DMS53 (cell line): ENCODE measurements around the gene C10orf90.

ENCODE experiments used
- DNase-seq: peaks from one replicate; lab custom pipeline; 2025; lab: John Stamatoyannopoulos, UW

C10orf90 gene

DNA sequence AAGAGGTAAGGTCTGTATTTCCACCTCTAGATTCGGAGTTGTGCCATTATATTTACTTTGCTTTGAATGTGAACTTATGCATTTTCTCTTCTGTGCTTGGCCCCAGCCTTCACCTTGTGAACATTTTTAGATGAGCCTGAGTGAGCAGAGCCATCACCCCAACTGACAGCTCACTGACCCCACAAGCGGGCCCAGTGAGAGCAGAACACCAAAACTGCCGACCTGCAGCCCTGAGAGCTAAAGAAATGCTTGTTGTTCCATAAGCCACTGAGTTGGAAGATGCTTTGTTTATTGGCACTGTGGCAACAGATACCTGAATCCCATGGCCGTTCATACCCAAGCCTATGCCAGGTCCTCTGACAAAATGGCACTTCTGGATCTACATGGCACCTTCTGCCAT, 37.8 kb downstream of the C10orf90 start:
- no peak for DNase-seq

DNA sequence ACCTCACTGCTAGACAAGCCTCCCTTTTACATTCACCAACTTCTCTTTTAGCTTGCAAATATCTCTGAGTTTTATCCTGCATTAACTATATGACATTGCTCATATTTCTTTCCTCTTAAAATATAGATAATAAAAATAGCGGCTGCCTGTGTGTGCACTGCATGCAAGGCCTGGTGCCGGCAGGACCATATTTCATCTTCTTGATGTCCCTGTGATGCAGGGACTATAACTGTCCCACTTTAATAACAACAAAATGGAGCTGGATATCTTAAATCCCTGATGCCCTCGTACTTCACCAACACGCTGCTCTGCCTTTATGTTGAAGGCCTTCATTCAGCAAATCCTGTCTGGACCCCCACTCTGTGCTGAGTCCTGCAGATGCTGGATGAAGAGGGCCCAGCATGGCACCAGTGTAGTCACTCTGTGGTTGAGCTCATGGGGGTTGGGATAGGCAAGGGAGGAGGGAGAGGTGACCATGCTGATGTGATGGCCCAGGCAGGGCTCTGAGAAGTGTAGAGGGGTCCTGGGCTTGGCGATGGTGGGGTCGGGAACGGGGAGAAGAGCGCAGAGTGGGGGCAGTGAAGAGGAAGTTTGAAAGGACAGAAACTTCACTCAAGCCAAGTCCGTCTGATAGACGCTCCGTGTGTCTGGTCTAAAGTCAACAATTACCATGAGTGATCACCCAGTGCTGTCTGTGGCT, 40.4 kb downstream of the C10orf90 start:
- no peak for DNase-seq

DNA sequence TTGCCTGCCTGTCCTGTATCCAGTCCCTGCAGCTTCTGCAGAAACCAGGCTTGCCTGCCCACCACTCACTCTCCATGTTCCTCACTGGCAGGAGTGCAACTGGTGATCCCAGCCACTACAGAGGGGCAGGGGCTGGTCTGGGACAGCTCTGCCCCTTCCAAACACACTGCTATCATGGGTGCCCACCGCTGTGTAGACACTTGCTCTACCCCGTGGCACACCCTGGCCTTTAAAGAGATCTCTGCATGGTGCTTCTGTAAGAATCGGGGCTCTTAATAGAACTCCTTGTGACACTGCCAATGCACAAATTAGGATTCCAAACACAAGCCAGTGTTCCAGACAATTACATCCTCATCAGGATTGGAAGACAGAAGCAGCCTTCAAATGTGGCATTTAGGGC, 41.7 kb downstream of the C10orf90 start:
- no peak for DNase-seq

DNA sequence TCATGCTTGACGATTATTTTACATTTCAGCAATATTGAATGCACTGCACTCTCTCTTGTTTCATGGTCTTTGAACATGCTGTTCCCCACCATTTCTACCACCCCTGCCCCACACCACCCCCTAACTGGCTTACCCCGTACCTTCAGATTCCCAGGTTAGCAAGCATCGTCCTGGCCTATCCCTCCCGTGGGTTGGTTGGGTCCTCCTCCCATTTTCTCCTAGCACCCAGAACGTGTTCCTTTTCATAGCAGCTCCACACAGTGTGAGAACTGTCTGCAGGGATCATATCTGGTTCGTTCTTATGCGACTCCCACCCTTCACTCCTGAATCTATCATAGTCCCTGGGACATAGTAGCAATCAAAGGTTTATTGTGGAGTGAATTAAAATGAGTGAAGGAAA, 48.6 kb downstream of the C10orf90 start:
- DNase-seq = no peak

DNA sequence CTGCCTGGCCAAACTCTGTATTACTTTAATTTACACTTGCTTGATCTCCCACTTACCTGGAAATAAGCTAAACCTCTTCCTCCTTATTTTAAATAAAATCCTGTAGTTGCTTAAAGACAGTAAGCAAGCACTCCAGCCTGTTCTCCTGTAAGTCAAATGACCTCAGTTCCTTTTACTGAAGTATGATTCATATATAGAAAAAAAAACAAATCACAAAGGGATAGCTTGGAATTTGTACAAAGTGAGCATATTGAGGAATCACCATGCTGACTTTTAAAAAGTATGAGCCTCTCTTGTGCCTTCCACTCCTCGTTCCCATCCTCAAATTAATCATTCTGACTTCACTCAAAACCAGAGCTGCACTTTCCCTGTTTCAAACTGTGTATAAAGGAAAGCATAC, 52.0 kb downstream of the C10orf90 start:
- no peak for DNase-seq

DNA sequence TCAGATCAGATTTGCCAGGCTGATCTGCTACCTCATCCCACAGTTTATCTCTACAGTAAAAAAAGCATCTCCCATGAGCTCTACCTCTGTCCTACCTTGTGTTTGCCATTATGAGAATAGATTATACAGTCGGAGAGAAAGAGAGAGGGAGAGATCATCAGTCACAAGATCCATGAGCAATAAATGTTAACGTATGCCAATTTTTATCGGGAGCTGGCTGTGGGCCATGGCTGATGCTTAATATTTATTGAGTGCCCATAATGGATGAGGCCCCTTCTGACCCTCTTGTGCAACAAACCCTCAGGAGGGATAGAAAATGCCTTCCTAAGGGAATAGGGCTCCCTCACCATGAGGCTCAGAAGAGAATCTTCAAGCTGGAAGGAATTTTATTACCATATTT, 52.8 kb downstream of the C10orf90 start:
- DNase-seq = no peak

DNA sequence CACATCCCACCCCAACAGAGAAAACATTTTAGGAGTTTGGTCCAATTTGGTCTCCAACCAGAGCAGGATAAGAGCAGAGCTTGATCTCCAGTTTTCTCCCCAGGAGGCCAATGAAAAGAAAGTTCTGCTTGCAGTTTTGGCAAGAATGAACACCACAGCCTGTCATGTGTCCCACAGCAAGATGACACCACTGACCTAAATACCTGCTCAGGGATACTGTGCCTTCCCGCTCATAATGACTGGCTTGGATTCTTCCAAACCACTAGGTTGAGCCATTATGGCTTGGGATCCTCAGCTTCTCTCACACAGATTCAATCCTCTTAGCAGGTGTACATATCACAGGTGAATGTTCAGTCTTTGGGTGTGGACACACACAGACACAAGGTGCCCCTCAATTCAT, 53.3 kb downstream of the C10orf90 start:
- DNase-seq = no peak

DNA sequence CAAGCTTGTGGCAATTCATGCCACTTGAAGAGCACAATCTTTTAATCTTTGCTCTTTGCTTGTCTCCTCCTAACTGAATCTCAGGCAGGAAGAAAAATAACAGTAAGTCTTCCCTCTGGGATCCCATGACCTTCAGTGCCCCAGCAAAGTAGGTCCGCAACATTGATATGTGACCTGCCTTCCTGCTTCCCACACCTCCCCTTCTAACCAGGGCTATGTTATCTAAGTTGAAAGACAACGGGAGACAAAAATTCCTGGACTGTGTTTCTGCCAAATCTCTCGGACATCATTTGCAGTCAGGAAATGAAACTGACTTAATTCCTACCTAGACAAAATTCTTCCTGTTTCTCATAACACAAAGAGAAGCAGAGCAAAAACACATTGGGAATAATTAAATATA, 53.8 kb downstream of the C10orf90 start:
- DNase-seq = no peak

DNA sequence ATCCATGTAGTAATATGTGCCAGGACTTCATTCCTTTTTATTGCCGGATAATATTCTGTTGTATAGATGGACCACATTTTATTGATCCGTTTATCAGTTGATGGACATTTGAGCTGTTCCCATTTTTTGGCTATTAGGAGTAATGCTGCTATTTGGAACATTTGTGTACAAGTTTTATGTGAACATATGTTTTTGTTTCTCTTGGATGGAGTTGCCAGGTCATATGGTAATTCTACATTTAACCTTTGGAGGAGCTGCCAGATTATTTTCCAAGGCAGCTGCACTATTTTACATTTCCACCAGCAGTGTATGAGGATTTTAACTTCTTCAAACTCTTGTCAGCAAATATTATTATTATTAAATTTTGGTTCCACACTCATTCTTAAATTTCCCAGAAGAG, 59.2 kb downstream of the C10orf90 start:
- DNase-seq = no peak

DNA sequence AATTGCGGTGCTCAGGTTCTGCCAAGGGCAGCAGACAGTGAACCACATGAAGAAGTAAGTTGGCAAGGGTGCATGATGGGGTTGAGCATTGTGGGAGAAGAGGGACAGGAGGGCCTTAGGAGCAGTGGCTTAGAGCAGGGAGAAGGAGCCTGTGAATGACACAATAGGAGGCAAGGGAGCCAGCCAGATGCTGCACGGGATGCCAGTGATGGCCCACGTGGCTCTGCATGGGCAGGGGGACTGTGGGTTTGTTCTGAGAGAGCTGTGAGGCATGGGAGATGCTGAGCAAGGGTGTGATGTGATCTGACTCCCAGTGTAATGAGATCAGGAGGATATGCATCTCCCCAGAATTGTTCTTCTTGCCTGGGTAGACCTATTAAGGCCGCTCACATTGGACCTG, 60.9 kb downstream of the C10orf90 start:
- no peak for DNase-seq

DNA sequence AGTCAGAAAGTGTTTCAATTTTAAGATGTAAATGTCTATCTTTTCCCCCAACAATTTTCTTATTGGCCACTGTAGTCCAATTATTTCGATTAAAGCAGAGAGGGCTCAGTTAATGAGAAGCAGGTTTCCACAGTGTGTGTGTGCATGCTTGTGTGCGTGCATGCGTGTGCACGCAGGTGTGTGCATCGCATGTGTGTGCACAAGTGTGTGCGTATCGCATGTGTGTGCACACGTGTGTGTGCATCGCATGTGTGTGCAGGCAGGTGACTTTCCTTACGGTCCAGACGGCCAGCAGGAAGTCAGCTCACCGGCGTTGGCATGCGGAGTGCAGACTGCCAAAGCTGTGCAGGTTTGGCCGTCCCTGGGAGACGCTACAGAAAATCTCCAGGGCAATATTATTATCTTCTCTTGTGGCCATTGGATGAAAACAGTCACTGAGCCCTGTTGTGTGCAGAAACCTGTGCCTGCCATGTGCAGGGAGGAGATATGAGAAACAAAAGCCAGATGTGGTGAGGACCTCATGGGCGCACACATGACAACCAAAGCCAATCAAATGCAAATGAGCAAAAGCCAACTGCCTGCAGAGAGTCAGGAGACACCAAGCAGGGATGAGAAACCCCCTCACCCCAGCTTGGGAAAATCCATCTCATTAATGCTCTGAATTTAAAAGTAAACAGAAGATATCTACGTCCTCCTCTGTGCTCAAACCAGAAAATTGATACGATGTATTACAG, 70.4 kb downstream of the C10orf90 start:
- DNase-seq = no peak

DNA sequence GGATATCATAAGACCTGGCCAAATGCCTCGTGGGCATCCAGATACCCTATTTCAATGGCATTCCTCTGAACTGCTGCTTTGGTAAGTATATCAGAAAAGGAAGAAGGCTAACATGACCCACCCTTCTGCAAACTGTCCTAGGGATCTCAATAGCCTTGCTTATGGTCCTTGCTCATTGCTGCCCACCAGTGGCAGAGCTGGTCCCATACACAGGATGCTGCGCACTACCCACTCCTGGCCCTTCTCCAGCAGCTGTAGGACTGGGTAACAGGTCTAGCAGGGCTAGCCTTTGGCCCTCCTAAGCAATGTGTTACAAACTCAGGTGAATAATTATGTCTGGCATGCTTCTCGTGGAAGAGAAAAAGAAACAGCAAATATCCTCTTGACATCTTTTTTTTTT, 72.5 kb downstream of the C10orf90 start:
- peak; percentile 81 for DNase-seq

DNA sequence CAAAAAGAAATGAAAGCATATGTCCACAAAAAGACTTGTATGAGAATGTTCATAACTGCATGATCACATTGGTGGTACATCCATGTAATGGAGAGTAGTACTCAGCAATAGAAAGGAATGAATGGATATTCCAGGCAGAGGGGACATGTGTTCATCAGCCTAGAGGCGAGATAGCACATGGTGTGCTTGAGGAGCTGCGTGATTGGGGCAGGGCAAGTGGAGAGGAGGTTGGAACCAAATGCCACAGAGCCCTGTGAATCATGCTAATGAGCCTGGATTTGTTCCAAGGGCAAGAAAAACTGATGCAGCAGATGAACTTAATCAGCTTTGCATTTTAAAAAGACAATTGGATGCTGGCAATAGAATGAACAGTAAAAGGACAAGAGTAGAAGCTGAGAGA, 73.3 kb downstream of the C10orf90 start:
- no peak for DNase-seq

DNA sequence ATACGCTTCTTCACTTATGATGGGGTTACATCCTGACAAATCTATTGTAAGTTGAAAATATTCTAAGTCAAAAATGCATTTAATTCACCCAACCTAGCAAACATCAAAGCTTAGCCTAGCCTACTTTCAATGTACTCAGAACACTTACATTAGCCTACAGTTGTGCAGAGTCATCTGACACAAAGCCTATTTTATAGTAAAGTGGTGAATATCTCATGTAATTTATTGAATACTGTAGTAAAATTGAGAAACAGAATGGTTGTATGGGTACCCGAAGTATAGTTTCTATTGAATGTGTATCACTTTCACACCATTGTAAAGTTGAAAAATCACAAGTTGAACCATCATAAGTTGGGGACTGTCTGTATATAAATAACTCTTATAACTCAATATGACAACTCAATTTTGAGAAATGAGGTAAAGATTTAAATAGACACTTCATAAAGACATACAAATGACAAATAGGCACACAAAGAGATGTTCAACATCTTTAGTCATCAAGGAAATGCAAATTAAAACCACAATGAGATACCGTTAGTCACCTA, 73.9 kb downstream of the C10orf90 start:
- no peak for DNase-seq

DNA sequence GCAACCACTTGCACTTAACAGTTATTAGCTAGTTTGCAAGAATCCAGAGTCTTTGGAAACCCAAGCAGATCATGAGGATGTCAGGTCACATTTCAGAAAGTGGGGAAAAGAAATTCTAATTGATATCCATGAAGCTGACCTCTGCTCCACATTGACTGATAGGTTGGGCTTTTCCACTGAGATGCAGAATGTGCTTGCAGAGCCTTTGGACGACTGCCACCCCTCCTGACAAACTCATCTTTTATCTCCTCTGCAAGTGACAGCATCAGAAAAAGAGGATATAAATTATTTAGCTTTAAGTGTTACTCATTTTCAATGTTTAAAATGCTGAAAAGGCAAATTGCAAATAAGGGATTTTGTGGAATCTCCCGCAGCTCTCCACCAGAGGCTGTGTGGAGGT, 75.3 kb downstream of the C10orf90 start:
- no peak for DNase-seq

DNA sequence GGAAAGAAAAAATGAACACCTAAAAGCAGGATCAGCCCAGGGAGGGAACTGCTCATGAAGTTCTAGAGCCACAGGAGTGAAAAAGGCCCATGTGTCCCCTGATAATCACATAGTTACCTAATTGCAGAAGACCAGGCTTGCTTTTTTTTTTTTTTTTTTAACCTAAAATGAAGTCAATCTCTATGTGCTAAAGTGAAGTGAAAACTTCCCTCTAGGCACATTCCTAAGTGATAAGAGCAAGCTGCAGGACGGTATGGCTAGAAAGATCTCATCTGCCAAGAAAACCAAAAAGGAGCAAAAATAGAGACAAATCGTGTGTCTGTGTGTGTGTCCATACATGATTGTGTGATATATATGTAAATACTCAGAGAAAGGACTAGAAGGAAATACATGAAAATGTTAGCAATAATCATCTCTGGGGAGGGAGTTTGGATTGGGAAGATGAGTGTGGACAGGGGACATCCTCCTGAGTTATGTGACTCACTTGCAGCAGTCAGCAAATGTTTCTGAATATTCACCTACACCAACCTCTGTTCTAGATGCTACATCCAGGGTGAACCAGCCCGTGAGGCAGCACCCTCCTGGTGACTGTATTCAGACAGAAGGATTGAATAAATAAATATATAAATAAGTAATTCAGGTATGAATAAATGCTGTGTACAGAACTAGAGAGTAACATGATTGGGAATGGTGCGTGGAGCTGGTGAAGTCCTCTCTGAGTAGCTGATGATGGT, 76.4 kb downstream of the C10orf90 start:
- no peak for DNase-seq

DNA sequence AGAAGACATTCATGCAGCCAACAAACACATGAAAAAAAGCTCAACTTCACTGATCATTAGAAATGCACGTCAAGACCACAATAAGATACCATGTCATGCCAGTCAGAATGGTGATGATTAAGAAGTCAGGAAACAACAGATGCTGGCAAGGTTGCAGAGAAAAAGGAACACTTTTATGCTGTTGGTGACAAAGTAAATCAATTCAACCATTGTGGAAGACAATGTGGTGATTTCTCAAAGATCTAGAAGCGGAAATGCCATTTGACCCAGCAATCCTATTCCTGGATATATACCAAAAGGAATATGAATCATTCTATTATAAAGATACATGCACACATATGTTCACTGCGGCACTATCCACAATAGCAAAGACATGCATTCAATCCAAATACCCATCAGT, 77.6 kb downstream of the C10orf90 start:
- DNase-seq = no peak

DNA sequence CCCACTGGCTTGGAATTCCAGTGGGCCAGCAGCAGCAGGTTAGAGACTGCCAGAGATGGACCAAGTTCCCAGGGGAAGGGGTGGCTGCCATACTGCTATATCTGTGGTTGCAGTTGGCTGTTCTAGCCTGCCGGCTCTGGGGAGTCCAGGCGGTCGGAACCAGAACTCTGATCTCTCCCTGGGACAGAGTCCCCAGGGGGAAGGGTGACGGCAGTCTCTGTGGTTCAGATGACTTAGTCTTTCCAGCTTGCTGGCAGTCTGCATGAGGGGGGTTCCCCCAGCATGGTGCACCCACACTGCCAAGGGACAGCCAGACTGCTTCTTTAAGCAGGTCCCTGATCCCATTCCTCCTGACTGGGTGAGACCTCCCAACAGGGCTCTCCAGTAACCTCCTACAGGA, 82.5 kb downstream of the C10orf90 start:
- DNase-seq = no peak

DNA sequence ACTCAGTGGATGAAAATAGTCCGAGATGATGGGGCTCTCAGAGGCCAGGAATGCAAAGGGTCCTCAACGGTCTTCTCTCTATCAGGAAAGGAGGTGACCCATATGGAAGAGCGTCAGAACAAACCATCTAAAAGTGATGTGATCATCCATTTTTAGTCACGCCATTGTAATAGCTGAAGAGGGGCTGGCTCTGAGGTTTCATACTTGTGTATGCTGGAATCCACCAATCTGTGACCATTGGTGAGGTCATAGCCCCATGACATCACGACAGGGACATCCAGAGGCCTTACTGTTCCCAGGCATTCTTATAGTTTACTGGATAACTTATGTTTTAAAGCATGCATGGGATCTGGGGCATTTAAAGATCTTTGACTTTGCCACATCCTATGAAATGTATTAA, 83.6 kb downstream of the C10orf90 start:
- no peak for DNase-seq

DNA sequence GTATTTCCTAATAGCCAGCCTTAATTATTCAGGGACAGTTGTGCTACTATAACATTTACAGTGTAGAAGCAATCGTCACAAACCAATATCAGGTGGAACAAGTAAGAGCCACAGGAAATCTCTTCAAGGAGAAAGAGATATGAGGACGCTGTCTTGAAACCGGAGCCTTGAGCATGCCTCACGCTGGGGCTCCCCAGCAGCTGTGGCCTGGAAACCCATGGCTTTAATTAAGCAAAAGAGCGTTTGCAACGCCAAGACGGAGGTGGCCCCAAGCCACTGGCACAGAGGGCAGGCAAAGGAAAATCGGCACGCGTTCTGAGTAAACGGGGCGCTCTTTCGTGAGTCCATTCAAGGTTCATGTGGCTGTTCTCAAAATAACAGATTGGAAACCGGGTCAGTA, 84.4 kb downstream of the C10orf90 start:
- no peak for DNase-seq

DNA sequence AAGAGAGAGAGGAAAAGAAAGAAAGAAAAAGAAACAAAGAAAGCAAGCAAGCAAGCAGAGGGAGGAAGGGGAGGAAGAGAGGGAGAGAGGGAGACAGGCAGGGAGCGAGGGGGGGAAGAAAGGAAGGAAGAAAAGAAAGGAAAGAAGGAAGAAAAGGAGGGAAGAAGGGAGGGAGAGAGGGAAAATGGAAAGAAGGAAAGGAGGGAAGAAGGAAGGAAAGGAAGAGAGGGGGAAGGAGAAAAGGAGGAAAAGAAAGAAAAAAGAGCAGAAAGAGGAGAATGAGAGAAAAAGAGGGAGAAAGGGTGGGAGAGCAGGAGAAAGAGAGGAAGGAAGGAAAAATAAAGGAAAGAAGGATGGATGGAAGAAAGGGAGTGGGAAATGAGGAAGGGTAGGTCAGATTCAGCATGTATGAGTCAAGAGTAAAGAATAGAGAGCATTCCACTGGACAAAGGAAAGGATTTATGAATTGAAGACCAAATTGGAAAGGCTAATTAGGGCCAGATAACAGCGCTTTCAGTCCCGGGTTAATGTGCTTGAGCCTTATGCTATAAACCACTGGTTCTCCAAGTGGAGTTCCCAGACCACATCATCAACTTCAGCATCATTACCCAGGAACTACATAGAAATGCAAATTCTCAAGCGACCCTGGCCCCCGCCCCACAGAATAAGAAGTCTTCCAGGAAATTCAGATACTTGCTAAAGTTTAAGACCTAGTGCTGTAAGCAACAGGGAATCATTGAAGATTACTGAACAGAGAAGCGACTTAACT, 85.1 kb downstream of the C10orf90 start:
- DNase-seq = no peak

DNA sequence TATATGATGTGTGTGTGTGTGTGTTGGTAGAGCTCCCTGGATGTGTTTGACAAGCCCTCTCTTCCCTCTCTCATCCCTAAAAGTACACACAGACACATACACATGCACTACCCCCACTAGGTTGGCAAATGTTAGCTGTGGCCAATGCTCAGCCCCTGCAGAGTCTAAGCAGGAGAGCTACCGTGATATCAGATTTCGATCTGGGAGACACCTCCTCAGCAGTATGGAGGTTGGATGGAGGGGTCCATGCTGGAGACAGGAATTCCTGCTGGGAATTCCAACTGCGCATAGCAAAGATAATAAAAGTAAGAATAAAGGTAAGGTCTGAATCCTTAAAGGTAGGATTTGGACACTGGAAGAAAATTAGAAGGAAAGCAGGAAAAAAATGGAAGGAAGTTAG, 85.7 kb downstream of the C10orf90 start:
- no peak for DNase-seq
